AG09309 (cell line): ENCODE data around the gene SLC15A4.
A peak's percentile ranks its signal among the peaks of the same experiment; 100 is the strongest.

Experiments used
- DNase-seq: peaks from one replicate; pipeline ENCODE4 v3.0.0-alpha.2; 2010; ENCODE audit warnings: low read depth
- H3K4me3 ChIP-seq: 2 replicates; pipeline ENCODE4 v1.5.1; 2011; ENCODE audit warnings: mild to moderate bottlenecking, low read depth, low read length, moderate library complexity; ENCODE audit not compliant: control insufficient read depth
- TF ChIP-seq, protein P1 (sequence below): IDR thresholded peaks from 2 replicates; pipeline ENCODE4 v1.5.1; 2011; ENCODE audit warnings: mild to moderate bottlenecking, low read depth, low read length, inconsistent platforms; ENCODE audit not compliant: insufficient read depth, control insufficient read depth; ENCODE audit errors: missing control alignments

SLC15A4 gene

DNA sequence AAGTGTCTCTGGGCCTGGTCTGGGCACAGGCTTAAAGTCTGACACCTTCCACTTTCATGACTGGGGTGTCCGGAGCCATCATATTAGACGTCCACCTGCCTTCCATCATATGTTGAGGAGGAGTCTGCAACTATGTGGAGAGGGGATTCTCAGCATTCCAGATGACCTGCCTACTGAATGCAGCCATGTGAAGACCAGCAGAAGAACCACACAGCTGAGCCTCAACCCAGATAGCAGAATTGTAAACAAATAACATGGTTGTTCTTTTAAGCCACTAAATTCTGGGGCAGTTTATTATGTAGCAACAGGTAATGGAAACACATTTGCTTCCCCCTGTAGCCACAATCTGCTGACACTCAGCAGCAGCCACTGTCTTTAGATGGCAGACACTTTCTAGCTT lies 4.0 kb upstream of the SLC15A4 start:
- H3K4me3 ChIP-seq: no peak overlapping the region
- TF ChIP-seq, protein P1, sequence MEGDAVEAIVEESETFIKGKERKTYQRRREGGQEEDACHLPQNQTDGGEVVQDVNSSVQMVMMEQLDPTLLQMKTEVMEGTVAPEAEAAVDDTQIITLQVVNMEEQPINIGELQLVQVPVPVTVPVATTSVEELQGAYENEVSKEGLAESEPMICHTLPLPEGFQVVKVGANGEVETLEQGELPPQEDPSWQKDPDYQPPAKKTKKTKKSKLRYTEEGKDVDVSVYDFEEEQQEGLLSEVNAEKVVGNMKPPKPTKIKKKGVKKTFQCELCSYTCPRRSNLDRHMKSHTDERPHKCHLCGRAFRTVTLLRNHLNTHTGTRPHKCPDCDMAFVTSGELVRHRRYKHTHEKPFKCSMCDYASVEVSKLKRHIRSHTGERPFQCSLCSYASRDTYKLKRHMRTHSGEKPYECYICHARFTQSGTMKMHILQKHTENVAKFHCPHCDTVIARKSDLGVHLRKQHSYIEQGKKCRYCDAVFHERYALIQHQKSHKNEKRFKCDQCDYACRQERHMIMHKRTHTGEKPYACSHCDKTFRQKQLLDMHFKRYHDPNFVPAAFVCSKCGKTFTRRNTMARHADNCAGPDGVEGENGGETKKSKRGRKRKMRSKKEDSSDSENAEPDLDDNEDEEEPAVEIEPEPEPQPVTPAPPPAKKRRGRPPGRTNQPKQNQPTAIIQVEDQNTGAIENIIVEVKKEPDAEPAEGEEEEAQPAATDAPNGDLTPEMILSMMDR: no peak
- DNase-seq: no peak

DNA sequence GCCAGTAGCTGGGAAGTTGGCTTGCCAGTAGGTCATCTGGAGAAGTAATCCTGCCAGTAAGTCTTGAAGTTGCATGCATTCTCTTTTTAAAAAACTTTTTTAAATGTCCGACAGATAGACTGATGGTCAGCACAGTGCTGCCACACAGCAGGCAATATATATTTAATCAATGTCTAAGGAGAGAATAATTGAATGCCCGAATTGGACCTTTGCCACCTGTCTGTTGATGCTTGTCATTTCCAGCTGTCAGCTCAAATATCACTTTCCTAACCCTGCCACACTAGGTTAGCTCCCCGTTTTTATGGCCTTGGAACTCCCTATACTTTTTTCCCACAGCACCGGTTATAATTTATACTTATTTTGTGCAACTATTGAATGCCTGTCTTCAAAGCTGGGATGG lies 2.1 kb upstream of the SLC15A4 start:
- H3K4me3 ChIP-seq: no peak overlapping the region
- TF ChIP-seq, protein P1: no peak
- no peak for DNase-seq

DNA sequence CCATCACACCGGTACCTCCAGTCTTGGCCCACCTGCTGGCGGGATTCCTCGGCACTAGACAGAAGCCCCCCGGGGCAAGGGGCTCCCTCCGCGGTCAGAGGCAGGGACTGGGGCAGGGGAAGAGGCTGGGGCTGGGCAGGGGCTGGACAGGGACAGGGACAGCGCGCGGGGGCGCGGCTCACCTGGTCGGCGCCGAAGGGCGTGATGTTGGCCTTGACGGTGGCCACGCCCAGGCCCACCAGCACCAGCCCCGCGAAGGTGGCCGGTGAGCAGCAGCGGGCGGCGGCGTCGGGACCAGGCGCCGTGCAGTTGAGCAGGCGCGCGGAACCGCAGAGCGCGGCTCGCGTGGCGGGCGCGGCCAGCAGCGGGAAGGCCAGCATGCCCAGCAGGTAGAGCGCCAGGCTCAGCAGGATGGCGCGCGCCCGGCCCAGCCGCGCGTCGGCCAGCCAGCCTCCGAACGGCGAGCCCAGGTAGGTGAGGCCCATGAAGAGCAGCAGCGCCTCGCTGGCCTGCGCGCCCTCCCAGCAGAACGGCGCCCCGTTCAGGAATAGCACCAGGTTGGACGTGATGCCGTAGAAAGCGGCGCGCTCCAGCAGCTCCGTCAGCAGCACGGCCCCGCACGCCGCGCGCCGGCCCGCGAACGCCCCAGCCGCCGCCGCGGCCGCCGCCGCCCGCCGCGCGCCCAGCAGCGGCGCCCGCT lies 392 bp downstream of the SLC15A4 start:
- peak overlapping the region; percentile 85 for H3K4me3 ChIP-seq
- DNase-seq: no peak
- TF ChIP-seq, protein P1: no peak

DNA sequence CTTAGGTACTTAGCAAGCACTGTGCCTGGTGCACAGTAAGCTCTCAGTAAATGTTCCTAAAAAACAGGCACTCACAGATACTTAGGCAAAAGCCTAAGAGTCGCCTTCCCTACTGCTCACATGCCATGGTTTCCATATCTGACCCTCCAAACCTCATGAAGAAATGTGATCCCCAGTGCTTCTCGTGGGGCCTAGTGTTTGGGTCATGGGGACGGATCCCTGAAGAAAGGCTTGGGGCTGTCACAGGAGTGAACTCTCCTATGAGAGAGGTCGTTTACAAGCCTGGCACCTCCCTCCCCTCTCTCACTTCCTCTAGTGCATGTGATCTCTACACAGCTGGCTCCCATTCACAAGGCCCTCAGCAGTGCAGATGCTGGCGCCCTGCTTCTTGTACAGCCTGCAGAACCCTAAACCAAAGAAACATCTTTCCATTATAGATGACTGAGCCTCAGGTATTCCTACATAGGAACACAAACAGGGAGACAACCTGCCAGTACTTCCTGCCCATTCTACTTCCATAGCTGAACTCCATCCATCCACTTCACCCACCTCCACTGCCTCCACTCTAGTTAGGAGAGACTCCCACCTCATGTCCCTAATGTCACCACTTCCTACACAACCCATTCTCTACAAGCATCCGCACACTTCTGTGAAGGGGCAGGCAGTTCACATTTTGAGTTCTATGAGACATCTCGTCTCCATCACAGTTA lies 2.9 kb downstream of the SLC15A4 start:
- DNase-seq: no peak
- TF ChIP-seq, protein P1: no peak
- H3K4me3 ChIP-seq: no peak overlapping the region

DNA sequence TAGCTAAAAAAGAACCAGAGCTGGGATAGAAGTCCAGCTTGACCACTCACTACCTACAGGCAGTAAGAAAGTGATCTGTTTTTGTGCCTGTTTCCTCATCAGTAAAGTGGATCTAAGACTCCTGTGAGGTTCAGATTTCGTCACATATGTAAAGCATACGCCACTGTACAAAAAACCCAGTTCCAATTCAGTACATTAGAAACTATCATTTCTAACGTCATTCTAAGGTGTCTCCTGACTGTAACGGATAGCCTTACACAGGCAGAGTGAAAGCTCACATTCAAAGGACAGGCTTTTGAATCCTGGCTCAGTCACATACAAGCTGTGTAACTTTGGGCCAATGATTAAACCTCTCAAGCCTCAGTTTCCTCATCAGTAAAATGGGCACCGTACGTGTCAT lies 3.5 kb downstream of the SLC15A4 start:
- H3K4me3 ChIP-seq: no peak overlapping the region
- no peak for DNase-seq
- TF ChIP-seq, protein P1: no peak

DNA sequence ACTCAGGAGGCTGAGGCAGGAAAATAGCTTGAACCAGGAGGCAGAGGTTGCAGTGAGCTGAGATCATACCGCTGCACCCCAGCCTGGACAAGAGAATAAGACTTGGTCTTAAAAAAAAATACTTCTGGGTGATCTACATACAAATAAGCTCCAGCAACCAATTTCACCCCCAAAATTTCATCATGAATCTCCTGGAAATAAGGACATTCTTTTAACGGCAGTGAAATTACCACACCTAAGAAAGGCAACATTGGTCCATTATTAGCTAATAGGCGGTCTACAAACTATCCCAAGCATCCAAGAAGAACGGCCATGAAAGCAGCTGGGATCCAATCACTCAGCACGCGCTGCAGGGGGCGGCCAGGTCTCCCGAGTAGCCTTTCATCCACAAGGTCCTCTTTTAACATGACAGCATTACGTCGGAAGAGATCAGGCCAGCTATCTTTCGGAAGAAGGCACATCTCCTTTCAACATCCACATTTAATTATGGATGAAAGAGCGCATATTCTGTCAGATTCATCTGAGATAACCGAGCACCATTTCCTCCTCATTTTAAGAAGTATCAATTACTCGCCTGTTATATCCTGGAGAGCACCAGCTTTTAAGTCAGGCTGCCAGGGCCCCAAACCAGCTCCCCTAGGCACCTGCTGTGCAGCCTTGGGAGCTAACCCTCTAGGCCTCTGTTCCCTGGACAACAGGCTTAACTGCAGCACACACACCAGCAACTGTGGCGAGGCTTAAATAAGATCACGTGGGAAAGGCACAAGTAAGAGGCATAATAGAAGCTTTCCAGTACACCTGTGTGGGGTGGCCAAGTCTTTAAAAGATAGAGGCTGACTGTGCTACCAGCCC lies 4.2 kb downstream of the SLC15A4 start:
- TF ChIP-seq, protein P1: no peak
- H3K4me3 ChIP-seq: no peak overlapping the region
- no peak for DNase-seq
